Measurements from ENCODE around the gene SPPL3. TPM values are rescaled to one million over a fixed set of nuclear protein-coding genes. Genes with fewer than 3 reads are reported as not detected.

Gene SPPL3
- total RNA-seq, 1 donor from 2014 or later, result 67.6 TPM

- no peak overlapping the region for H3K27ac Mint-ChIP-seq
- peaks cover 42% of the 10 kb centered on the region for H3K4me1 Mint-ChIP-seq (ENCODE audit: unreplicated experiment)
- H3K27me3 Mint-ChIP-seq, result no peaks in the 10 kb centered on the region
- H3K36me3 Mint-ChIP-seq, result peaks cover 3% of the 10 kb centered on the region
- H3K4me3 Mint-ChIP-seq, result no peak overlapping the region
- DNase-seq (ENCODE audit: extremely low spot score, unreplicated experiment), result no peak
- TF ChIP-seq CTCF (conservative IDR thresholded peaks at IDR 0.05), result no peak
- no peaks in the 10 kb centered on the region for H3K9me3 Mint-ChIP-seq
These were observed 82.3 kb downstream of the SPPL3 start for GRCh38 chr12:120821878-120822277.

GRCh38 chr12:120820884-120821510 lies 83.2 kb downstream of the SPPL3 start:
- no peak overlapping the region for H3K27ac Mint-ChIP-seq
- no peak overlapping the region for H3K4me3 Mint-ChIP-seq
- H3K4me1 Mint-ChIP-seq (ENCODE audit: unreplicated experiment), result peaks cover 42% of the 10 kb centered on the region
- no peak for TF ChIP-seq CTCF (conservative IDR thresholded peaks at IDR 0.05)
- no peaks in the 10 kb centered on the region for H3K27me3 Mint-ChIP-seq
- DNase-seq (ENCODE audit: extremely low spot score, unreplicated experiment), result no peak
- peaks cover 3% of the 10 kb centered on the region for H3K36me3 Mint-ChIP-seq
- H3K9me3 Mint-ChIP-seq, result no peaks in the 10 kb centered on the region

- Mint-ChIP-seq H3K27me3 (no peaks in the 10 kb centered on the region), H3K4me3 (peak overlapping the region; percentile 5), H3K27ac (no peak overlapping the region), H3K36me3 (peaks cover 3% of the 10 kb centered on the region), H3K4me1 (ENCODE audit: unreplicated experiment) (peaks cover 45% of the 10 kb centered on the region), H3K9me3 (no peaks in the 10 kb centered on the region)
- no peak for TF ChIP-seq CTCF (conservative IDR thresholded peaks at IDR 0.05)
- DNase-seq (ENCODE audit: extremely low spot score, unreplicated experiment), result no peak
These were observed 85.7 kb downstream of the SPPL3 start for GRCh38 chr12:120818416-120818815.

- peaks cover 41% of the 10 kb centered on the region for H3K4me1 Mint-ChIP-seq (ENCODE audit: unreplicated experiment)
- no peaks in the 10 kb centered on the region for H3K9me3 Mint-ChIP-seq
- DNase-seq (ENCODE audit: extremely low spot score, unreplicated experiment), result no peak
- H3K36me3 Mint-ChIP-seq, result peaks cover 5% of the 10 kb centered on the region
- TF ChIP-seq CTCF (conservative IDR thresholded peaks at IDR 0.05), result no peak
- no peak overlapping the region for H3K4me3 Mint-ChIP-seq
- H3K27ac Mint-ChIP-seq, result peak overlapping the region; percentile 48
- H3K27me3 Mint-ChIP-seq, result no peaks in the 10 kb centered on the region
These were observed 86.4 kb downstream of the SPPL3 start for GRCh38 chr12:120817559-120818330.

- no peaks in the 10 kb centered on the region for H3K9me3 Mint-ChIP-seq
- H3K27ac Mint-ChIP-seq, result no peak overlapping the region
- peaks cover 34% of the 10 kb centered on the region for H3K4me1 Mint-ChIP-seq (ENCODE audit: unreplicated experiment)
- no peak for DNase-seq (ENCODE audit: extremely low spot score, unreplicated experiment)
- TF ChIP-seq CTCF (conservative IDR thresholded peaks at IDR 0.05), result no peak
- no peak overlapping the region for H3K4me3 Mint-ChIP-seq
- H3K27me3 Mint-ChIP-seq, result no peaks in the 10 kb centered on the region
- peaks cover 7% of the 10 kb centered on the region for H3K36me3 Mint-ChIP-seq
These were observed 87.8 kb downstream of the SPPL3 start for GRCh38 chr12:120816363-120816762.
